NT2/D1 (cell line): ENCODE results near the gene SERPINE1.

ENCODE experiments used
- DNase-seq: peaks from one replicate; pipeline ENCODE4 v3.0.0-alpha.2; 2011; ENCODE audit warnings: low read depth, low spot score
- H3K27me3 ChIP-seq: 2 replicates; pipeline ENCODE4 v1.6.0; 2011; ENCODE audit warnings: mild to moderate bottlenecking; ENCODE audit not compliant: insufficient read length, insufficient read depth
- H3K36me3 ChIP-seq: 2 replicates; pipeline ENCODE4 v1.6.1; 2011; ENCODE audit warnings: mild to moderate bottlenecking, low read length, mixed read lengths; ENCODE audit not compliant: insufficient read depth, insufficient read length
- H3K4me1 ChIP-seq: 2 replicates; pipeline ENCODE4 v1.5.1; 2011; ENCODE audit not compliant: insufficient read depth, insufficient read length
- H3K4me3 ChIP-seq: 2 replicates; pipeline ENCODE4 v1.5.1; 2011; ENCODE audit warnings: low read depth; ENCODE audit not compliant: insufficient read length
- H3K9ac ChIP-seq: 2 replicates; pipeline ENCODE4 v1.6.0; 2011; ENCODE audit warnings: low read depth; ENCODE audit not compliant: insufficient read length
- H3K9me3 ChIP-seq: 2 replicates; pipeline ENCODE4 v1.5.1; 2011; ENCODE audit warnings: mild to moderate bottlenecking, low read length; ENCODE audit not compliant: insufficient read depth
- SUZ12 ChIP-seq: IDR thresholded peaks from 2 replicates; pipeline ENCODE4 v1.6.1; 2011; ENCODE audit not compliant: insufficient read length, insufficient read depth; ENCODE audit errors: extremely low read depth
- YY1 ChIP-seq: IDR thresholded peaks from 2 replicates; pipeline ENCODE4 v1.6.1; 2011; ENCODE audit not compliant: insufficient read length, insufficient read depth
- ZNF274 ChIP-seq: IDR thresholded peaks from 2 replicates; pipeline ENCODE4 v1.6.1; 2011; ENCODE audit warnings: mild to moderate bottlenecking, low read depth, low read length

SERPINE1 gene

GRCh38 chr7:101126651-101127459, at the start of gene SERPINE1:
SERPINE1 (plus strand) TSS chr7:101127104; CDS start chr7:101128394, 1,290 bp downstream.
- peak within 1 kb of the TSS; percentile 35 for H3K4me3 ChIP-seq
- no peaks in the 10 kb centered on the region for H3K9me3 ChIP-seq
- TF ChIP-seq YY1 (no peak), SUZ12 (no peak), ZNF274 (no peak)
- peak within 1 kb of the TSS; percentile 44 for H3K9ac ChIP-seq
- peaks cover 10% of the 10 kb centered on the region for H3K4me1 ChIP-seq
- peaks cover 27% of the 10 kb centered on the region for H3K36me3 ChIP-seq
- peak; percentile 54 for DNase-seq
- no peaks in the 10 kb centered on the region for H3K27me3 ChIP-seq

- Histone ChIP-seq H3K4me1 (peaks cover 7% of the 10 kb centered on the region), H3K4me3 (no peak overlapping the region), H3K27me3 (peaks cover 5% of the 10 kb centered on the region), H3K9ac (no peak overlapping the region), H3K36me3 (no peaks in the 10 kb centered on the region), H3K9me3 (no peaks in the 10 kb centered on the region)
- TF ChIP-seq ZNF274 (no peak), YY1 (no peak), SUZ12 (no peak)
- DNase-seq, result peak; percentile 75
Measured at GRCh38 chr7:101077303-101078086, 49.4 kb upstream of the SERPINE1 start.

- H3K36me3 ChIP-seq, result no peaks in the 10 kb centered on the region
- peaks cover 6% of the 10 kb centered on the region for H3K4me1 ChIP-seq
- H3K4me3 ChIP-seq, result no peak overlapping the region
- H3K9me3 ChIP-seq, result no peaks in the 10 kb centered on the region
- peaks cover 2% of the 10 kb centered on the region for H3K27me3 ChIP-seq
- DNase-seq, result no peak
- TF ChIP-seq YY1 (no peak), SUZ12 (no peak), ZNF274 (no peak)
- no peak overlapping the region for H3K9ac ChIP-seq
Measured at GRCh38 chr7:101081432-101081831, 45.5 kb upstream of the SERPINE1 start.

- peak overlapping the region; percentile 39 for H3K9ac ChIP-seq
- H3K9me3 ChIP-seq, result no peaks in the 10 kb centered on the region; the same call in 1 of the 2 replicates
- peaks cover 2% of the 10 kb centered on the region for H3K4me1 ChIP-seq
- H3K36me3 ChIP-seq, result peaks cover 30% of the 10 kb centered on the region
- DNase-seq, result no peak
- H3K27me3 ChIP-seq, result no peaks in the 10 kb centered on the region
- H3K4me3 ChIP-seq, result no peak overlapping the region
- TF ChIP-seq ZNF274 (no peak), SUZ12 (no peak), YY1 (no peak)
Measured at GRCh38 chr7:101084865-101085161, 42.1 kb upstream of the SERPINE1 start.

- Histone ChIP-seq H3K4me3 (peak within 1 kb of the TSS; percentile 42), H3K4me1 (peaks cover 2% of the 10 kb centered on the region), H3K9me3 (no peaks in the 10 kb centered on the region; the same call in 1 of the 2 replicates), H3K36me3 (peaks cover 33% of the 10 kb centered on the region), H3K27me3 (no peaks in the 10 kb centered on the region), H3K9ac (peak within 1 kb of the TSS; percentile 74)
- no peak for DNase-seq
- no peak for TF ChIP-seq SUZ12
- no peak for TF ChIP-seq YY1
- no peak for TF ChIP-seq ZNF274
Measured at GRCh38 chr7:101085162-101085964, 41.5 kb upstream of the SERPINE1 start, which contains the start of gene TRIM56. TRIM56 (plus strand) TSS chr7:101085481; CDS start chr7:101087313, 1,832 bp downstream.

- DNase-seq, result no peak
- peak overlapping the region; percentile 10 for H3K9ac ChIP-seq
- no peak overlapping the region for H3K4me3 ChIP-seq
- peaks cover 40% of the 10 kb centered on the region for H3K36me3 ChIP-seq
- peaks cover 2% of the 10 kb centered on the region for H3K4me1 ChIP-seq
- H3K27me3 ChIP-seq, result no peaks in the 10 kb centered on the region
- no peak for TF ChIP-seq ZNF274
- TF ChIP-seq SUZ12, result no peak
- TF ChIP-seq YY1, result no peak
- H3K9me3 ChIP-seq, result peaks cover 6% of the 10 kb centered on the region; the same call in 1 of the 2 replicates
Measured at GRCh38 chr7:101087334-101088068, 39.4 kb upstream of the SERPINE1 start.
